ENCODE results near the gene SSU72.
"Not testable (repeated sequence)": the region's sequence is repeated elsewhere in the genome, so short reads cannot be mapped to it uniquely, and the experiment has no call there.

The SSU72 gene

GRCh38 chr1:1556961-1557360 lies 17.7 kb downstream of the SSU72 start:
- DNase-seq = not testable (repeated sequence)

- DNase-seq = no peak
Observed at GRCh38 chr1:1556505-1556904, 18.2 kb downstream of the SSU72 start.

DNA sequence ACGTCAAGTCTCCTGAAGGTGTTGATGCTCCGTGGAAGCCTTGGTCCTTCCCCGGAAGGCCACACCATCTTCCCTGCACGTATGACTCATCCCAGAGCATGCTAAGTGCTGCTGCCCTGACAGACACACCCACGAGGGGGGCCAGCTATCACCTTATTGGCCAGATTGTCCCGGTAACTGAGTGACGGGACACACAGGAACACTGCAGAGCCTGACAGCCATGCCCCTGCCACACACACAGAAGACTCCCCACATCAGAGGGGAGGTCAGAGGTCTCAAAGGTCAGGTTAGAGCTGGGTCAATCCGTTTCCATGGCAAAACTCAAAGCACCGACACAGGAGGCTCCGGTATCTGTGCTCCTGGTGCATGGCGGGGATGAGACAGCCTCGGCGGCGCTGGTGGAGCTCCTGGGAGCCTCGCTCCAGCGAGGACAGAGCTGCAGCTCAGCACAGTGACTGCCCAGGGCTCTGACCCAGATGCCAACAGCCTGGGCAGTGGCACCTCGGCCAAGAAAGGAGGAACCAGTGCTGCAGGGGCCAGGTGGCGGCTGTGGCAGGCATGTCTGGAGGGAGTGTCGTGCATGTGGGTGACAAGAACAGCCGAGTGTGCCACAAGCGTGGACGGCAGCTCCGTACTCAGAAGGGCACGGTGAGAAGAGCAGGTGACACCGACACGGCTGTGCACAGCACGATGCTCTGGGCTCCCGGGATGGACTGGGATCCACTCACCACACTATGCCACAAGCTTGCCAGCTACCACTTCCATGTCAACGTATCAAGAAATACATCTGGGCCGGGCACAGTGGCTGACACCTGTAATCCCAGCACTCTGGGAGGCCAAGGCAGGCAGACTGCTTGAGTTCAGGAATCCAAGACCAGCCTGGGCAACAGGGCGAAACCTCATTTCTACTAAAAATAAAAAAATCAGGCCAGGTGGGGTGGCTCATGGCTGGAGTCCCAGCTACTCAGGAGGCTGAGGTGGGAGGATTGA lies 19.4 kb downstream of the SSU72 start:
- DNase-seq = no peak

DNA sequence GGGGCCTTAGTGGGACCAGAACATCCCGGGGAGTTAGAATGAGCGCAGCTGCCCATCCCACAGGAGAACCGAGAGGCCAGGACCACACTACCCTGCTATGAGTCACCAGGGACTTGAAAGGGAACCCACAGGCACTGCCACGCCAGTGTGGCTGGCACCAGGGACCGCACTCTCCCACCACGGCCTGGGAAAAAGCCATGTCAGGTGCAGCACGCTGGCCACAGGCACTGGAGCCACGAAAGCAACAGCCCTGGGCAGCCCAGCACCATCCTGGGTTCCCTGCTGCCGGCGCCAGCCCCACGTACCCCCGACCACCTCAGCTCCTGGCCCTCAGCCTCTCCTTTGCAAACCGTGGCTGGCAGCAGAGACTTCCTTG lies 20.1 kb downstream of the SSU72 start:
- DNase-seq = no peak

GRCh38 chr1:1553821-1554494 lies 20.7 kb downstream of the SSU72 start:
- DNase-seq = no peak

- no peak for DNase-seq
Observed at GRCh38 chr1:1552263-1552639, 22.4 kb downstream of the SSU72 start.

GRCh38 chr1:1551524-1552262 lies 23.0 kb downstream of the SSU72 start:
- no peak for DNase-seq

GRCh38 chr1:1550591-1551432 lies 23.9 kb downstream of the SSU72 start:
- no peak for DNase-seq

GRCh38 chr1:1550087-1550486 lies 24.6 kb downstream of the SSU72 start:
- no peak for DNase-seq

DNA sequence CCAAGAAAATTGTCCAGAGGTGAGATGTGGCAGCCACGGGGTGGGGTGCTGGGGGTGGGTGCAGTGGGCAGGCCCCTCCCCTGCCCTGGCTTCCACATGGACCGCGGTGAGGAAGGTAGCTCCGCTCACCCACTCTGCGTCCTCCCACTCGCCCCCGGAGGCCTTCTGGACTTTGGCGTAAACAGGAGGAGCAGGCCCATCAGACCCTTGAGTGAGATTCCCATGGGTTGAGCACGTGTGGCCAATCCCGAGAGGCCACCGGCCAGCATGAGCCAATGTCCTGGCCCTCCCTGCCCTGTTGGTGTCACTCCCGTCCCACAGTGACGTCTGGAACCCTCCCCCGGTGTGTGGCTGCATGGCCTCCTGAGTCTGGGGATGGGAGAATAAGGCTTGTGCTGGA lies 26.1 kb downstream of the SSU72 start:
- DNase-seq = no peak

DNA sequence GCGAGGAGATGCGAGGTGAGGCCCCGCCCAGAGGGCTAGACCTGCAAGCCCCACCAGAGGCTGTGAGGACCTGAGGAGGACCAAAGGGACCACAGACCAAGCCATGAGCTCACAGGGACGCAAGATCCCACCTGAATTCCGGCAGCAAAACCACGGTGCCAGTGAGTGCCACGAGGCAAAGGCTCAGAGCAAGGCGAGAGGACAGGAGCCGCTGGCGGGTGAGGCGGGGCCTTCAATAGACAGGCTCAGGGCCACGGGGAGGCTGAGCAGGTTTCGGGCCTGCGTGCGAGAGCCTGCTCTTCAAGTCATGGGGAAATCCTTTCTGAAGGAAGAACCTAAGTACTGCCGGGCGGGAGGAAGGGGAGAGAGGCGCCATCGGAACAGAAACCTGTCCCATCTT lies 27.2 kb downstream of the SSU72 start:
- DNase-seq = no peak

DNA sequence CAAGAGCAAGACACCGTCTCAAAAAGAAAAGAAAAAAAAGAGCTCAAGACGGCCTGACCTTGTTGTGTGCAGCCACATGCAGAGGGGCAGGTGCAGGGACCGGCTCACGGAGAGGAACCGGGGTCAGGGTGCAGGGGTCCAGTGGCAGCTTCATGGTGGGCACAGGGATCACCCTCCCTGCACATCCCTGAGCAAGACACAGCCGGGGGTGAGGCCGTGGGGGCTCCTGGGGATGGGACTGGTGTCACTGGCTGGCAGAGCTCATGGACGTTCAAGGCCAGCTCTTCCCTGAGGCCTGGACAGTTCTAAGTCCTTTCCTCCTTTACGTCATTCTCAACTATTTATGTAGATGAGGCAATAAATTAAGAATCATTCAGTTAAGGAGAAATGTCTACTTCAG lies 27.7 kb downstream of the SSU72 start:
- no peak for DNase-seq

GRCh38 chr1:1545946-1546737 lies 28.5 kb downstream of the SSU72 start:
- no peak for DNase-seq

DNA sequence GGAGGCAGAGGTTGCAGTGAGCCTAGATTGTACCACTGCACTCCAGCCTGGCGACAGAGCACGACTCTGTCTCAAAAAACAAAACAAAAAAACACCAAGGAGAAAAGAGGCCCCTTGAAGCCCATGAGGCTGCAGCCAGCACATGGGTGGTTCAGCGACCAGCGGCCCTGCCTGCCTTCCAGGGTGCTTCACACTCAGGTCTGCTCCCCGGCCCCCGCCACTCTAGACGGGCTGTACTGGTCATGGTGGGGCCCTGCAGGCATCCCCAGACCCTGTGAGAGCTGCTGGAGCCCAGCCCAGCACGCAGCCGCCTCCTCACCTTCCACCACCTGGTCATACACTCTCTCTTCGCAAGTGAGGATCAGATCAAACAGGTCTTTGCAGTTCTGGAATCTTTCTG lies 30.1 kb downstream of the SSU72 start:
- DNase-seq = no peak

DNA sequence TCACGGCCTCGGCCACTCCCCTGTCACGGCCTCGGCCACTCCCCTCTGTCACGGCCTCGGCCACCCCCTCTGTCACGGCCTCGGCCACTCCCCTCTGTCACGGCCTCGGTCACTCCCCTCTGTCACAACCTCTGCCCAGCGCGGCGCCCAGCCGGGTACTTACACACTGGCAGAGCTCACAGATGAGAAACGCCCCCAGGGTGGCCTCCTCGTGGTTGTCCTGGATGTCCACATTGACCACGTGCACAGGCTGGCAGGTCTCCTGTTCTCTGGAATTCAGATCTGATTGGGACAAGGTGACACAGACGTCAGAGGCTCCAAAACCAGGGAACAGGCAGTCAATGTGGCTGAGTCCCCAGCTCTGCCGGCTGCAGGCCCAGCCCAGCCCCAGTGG lies 31.0 kb downstream of the SSU72 start:
- no peak for DNase-seq

- DNase-seq = no peak
Observed at GRCh38 chr1:1542766-1543705, 31.6 kb downstream of the SSU72 start.

GRCh38 chr1:1541956-1542765 lies 32.5 kb downstream of the SSU72 start:
- no peak for DNase-seq

DNA sequence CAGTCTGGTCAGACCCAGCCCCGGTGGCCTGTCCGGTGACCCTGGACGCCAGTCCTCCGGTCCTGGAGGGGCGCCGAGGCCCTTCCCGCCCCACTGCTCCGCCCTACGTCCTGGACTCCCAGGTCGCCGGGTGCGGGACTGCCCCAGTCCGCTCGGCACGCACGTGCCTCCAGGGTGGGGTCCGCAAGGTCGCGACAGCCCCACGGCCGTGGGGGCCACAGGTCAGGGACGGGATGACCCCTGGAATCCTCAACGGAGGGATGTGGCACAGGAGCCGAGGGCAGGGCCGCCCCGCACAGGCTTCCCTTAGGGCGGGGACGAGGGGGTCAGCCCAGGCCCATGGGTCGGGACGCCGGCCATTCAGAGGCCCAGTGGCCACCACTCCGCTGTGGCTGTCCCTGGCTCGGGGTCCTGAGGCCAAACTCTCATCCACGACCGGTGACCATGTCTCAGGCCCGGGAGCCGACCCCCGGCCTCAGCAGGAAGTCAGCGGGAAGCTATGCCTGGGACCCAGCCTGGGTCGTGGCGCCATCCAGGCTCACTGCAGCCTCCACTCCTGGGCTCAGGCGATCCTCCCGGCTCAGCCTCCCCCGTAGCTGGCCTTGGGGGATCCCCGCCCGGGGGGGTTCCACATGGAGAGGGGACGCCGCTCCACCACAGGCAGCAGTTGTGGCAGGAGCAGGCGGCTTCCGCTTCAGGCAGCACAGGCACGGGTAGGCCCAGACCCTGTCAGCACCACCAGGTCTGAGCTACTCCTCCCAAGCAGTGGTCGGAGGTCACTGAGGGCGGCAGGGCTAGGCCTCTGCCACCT lies 33.6 kb downstream of the SSU72 start:
- no peak for DNase-seq
